MG63 (cell line): ENCODE results near the gene LRG1. TPM values are rescaled to one million over a fixed set of nuclear protein-coding genes. Genes with fewer than 3 reads are reported as not detected.
"Not testable (repeated sequence)": the region's sequence is repeated elsewhere in the genome, so short reads cannot be mapped to it uniquely, and the experiment has no call there.

ENCODE experiments used
- DNase-seq: peaks from one replicate; pipeline ENCODE4 v3.0.0-alpha.2; 2020
- H3K27me3 ChIP-seq: fragments of 250-450 bp; sonication (Bioruptor Pico); 2 replicates; pipeline ENCODE4 v1.5.1; 2020; ENCODE audit warnings: mild to moderate bottlenecking, moderate library complexity
- H3K36me3 ChIP-seq: fragments of 250-450 bp; sonication (Bioruptor Pico); 2 replicates; pipeline ENCODE4 v1.5.1; 2020; ENCODE audit warnings: mild to moderate bottlenecking, moderate library complexity
- H3K4me3 ChIP-seq: fragments of 250-450 bp; sonication (Bioruptor Pico); 2 replicates; pipeline ENCODE4 v1.5.1; 2020; ENCODE audit warnings: mild to moderate bottlenecking, moderate library complexity
- H3K9me3 ChIP-seq: fragments of 250-450 bp; sonication (Bioruptor Pico); 2 replicates; pipeline ENCODE4 v1.5.1; 2020; ENCODE audit warnings: mild to moderate bottlenecking, moderate library complexity
- total RNA-seq: library from RNA; depleted of rRNA; stranded (reverse); fragments of >200 nt; shearing (Covaris generic); gene quantifications from 2 replicates; pipeline ENCODE4 v1.2.3, GENCODE V29; 2014; ENCODE audit warnings: low replicate concordance

LRG1 gene
- total RNA-seq, 1 experiment from 2014 or later: not detected

- no peaks in the 10 kb centered on the region for H3K27me3 ChIP-seq
- no peak overlapping the region for H3K4me3 ChIP-seq
- H3K36me3 ChIP-seq: no peaks in the 10 kb centered on the region
- no peaks in the 10 kb centered on the region for H3K9me3 ChIP-seq
- DNase-seq: no peak
Observed at GRCh38 chr19:4542896-4543841, 3.3 kb upstream of the LRG1 start.

GRCh38 chr19:4541806-4542145, 1.9 kb upstream of the LRG1 start:
- not testable (repeated sequence) for H3K27me3 ChIP-seq, H3K36me3 ChIP-seq, H3K4me3 ChIP-seq, DNase-seq, H3K9me3 ChIP-seq

- no peak for DNase-seq
- Histone ChIP-seq H3K4me3 (no peak overlapping the region), H3K36me3 (no peaks in the 10 kb centered on the region), H3K27me3 (no peaks in the 10 kb centered on the region), H3K9me3 (no peaks in the 10 kb centered on the region)
Observed at GRCh38 chr19:4541114-4541805, 1.4 kb upstream of the LRG1 start.

DNA sequence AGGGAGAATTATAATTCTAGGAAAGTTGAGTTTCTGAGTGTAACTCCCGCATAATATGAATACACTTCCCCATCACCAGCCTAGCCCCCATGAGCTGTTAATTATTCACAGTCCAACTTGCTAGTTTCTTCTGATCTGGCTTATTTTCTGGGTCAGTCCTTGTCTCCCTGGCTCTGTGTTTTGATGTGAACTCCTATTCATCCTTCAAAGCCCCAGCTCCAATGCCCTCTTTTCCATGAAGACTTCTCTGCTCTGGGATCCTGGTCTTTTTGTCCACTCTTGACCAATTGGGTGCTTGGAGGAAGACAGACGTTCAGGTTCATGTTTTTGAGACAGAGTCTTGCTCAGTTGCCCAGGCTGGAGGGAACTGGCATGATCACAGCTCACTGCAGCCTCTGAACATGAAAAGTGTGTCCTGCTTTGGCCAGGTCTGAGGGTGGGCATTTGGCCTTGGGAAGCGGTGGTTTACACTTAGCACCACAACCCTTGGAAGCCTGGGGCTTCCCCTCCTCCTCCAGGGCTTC, 605 bp downstream of the LRG1 start:
- H3K4me3 ChIP-seq: no peak overlapping the region
- DNase-seq: no peak
- no peaks in the 10 kb centered on the region for H3K36me3 ChIP-seq
- H3K9me3 ChIP-seq: no peaks in the 10 kb centered on the region
- H3K27me3 ChIP-seq: no peaks in the 10 kb centered on the region

- no peaks in the 10 kb centered on the region for H3K36me3 ChIP-seq
- no peak overlapping the region for H3K4me3 ChIP-seq
Observed at GRCh38 chr19:4538601-4538954, 1.3 kb downstream of the LRG1 start.

DNA sequence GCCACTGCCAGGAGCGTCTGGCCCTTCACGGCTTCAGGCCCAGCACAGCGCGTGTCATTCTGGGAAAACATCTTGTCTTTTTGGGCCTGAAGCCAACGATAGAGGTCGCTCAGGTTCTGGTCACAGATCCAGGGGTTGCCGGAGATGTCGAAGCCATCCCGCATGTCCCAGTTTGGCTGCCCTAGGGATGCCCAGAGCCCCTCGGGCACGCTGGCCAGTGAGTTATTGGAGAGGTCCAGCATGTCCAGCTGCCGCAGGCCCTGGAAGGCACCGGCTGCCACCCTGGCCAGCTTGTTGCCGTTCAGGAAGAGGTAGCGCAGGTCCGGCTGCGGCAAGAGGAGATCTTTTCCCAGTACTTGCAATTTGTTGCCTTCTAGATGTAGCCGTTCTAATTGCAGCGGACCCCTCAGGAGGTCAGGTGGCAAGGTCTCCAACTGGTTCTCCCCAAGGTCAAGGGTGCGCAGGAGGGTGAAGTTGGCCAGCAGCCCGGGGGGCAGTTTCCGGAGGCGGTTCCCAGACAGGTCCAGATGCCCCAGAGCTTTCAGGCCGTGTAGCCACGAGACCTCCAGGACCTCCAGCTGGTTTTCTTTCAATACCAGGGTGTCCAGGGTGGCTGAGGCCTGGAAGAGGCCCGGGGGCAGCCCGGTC, 1.8 kb downstream of the LRG1 start:
- Histone ChIP-seq H3K27me3 (no peaks in the 10 kb centered on the region), H3K36me3 (no peaks in the 10 kb centered on the region), H3K9me3 (no peaks in the 10 kb centered on the region), H3K4me3 (no peak overlapping the region)
- DNase-seq: no peak

More at GRCh38 chr19:4538601-4538954, 1.3 kb downstream of the LRG1 start:
- H3K27me3 ChIP-seq: no peaks in the 10 kb centered on the region
- DNase-seq: no peak
- no peaks in the 10 kb centered on the region for H3K9me3 ChIP-seq

DNA sequence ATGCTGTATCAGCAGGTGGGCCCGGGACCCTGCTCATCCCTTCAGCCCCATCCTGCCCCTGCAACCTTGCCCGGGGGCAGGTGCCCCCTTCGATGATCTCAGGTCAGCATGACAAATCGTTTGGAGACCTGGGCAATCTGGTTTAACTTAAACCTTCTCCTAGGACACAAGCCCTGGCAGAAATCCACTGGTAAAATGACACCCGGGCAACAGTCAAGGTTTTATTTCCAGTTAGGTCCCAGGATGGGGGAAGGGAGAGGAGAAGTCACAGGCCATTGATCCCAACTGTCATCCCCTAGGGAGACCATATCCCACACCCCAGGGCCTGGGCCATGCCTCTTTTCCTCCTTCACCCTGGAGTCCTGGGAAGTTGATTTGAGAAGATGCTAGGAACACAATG, 3.0 kb downstream of the LRG1 start:
- no peak for DNase-seq
- Histone ChIP-seq H3K36me3 (no peaks in the 10 kb centered on the region), H3K27me3 (no peaks in the 10 kb centered on the region), H3K4me3 (no peak overlapping the region), H3K9me3 (no peaks in the 10 kb centered on the region)

GRCh38 chr19:4534836-4535658, 4.8 kb downstream of the LRG1 start, which contains the start of gene PLIN5:
TSS of gene PLIN5 (minus strand) at chr19:4535224. CDS start at chr19:4534074, 1,150 bp downstream.
- Histone ChIP-seq H3K4me3 (no peak within 1 kb of the TSS), H3K9me3 (no peaks in the 10 kb centered on the region), H3K27me3 (no peaks in the 10 kb centered on the region), H3K36me3 (no peaks in the 10 kb centered on the region)
- DNase-seq: no peak

GRCh38 chr19:4533835-4534424, 5.9 kb downstream of the LRG1 start:
- H3K27me3 ChIP-seq: no peaks in the 10 kb centered on the region

GRCh38 chr19:4533334-4533733, 6.5 kb downstream of the LRG1 start:
- no peak for DNase-seq
- no peak overlapping the region for H3K4me3 ChIP-seq
- no peaks in the 10 kb centered on the region for H3K9me3 ChIP-seq
- H3K36me3 ChIP-seq: no peaks in the 10 kb centered on the region
- no peaks in the 10 kb centered on the region for H3K27me3 ChIP-seq

More at GRCh38 chr19:4533835-4534424, 5.9 kb downstream of the LRG1 start:
- DNase-seq: no peak
- no peaks in the 10 kb centered on the region for H3K36me3 ChIP-seq
- H3K9me3 ChIP-seq: no peaks in the 10 kb centered on the region
- H3K4me3 ChIP-seq: no peak overlapping the region

GRCh38 chr19:4531562-4532165, 8.2 kb downstream of the LRG1 start:
- Histone ChIP-seq H3K36me3 (no peaks in the 10 kb centered on the region), H3K27me3 (no peaks in the 10 kb centered on the region), H3K9me3 (no peaks in the 10 kb centered on the region), H3K4me3 (no peak overlapping the region)
- DNase-seq: no peak

- Histone ChIP-seq H3K36me3 (no peaks in the 10 kb centered on the region), H3K4me3 (no peak overlapping the region), H3K27me3 (no peaks in the 10 kb centered on the region), H3K9me3 (no peaks in the 10 kb centered on the region)
- DNase-seq: no peak
Observed at GRCh38 chr19:4529924-4530522, 9.8 kb downstream of the LRG1 start.

DNA sequence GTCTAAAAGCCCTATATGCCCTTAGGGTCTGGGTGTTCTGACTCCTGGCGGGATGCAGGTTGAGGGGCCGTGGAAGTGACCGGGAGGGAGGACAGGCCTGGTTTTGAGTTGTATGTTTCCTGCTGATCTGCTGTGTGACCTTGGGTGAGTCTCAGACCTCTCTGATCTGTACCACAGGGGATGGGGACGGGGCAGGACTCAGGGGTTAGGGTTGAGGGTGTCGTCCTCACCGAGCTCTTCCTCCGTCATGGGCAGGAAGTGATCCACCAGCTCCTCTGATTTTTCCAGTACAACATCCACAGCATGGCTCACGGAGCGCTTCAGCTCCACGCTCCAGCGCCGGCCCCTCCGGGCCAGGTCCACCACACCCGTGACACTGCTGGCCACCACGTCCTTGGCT, 11.0 kb downstream of the LRG1 start:
- no peaks in the 10 kb centered on the region for H3K27me3 ChIP-seq
- H3K4me3 ChIP-seq: no peak overlapping the region
- no peak for DNase-seq
- no peaks in the 10 kb centered on the region for H3K36me3 ChIP-seq
- H3K9me3 ChIP-seq: no peaks in the 10 kb centered on the region

DNA sequence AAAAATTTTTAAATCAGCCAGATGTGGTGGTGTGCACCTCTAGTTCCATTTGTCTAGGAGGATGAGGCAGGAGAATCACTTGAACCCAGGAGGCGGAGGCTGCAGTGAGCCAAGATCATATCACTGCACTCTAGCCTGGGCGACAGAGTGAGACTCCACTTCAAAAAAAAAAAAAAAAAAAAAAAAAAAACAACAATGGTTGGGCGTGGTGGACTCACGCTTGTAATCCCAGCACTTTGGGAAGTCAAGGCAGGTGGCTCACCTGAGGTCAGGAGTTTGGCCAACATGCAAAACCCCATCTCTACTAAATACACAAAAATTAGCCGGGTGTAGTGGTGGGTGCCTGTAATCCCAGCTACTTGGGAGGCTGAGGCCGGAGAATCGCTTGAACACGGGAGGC, 12.5 kb downstream of the LRG1 start:
- not testable (repeated sequence) for H3K36me3 ChIP-seq, DNase-seq, H3K9me3 ChIP-seq, H3K4me3 ChIP-seq, H3K27me3 ChIP-seq

DNA sequence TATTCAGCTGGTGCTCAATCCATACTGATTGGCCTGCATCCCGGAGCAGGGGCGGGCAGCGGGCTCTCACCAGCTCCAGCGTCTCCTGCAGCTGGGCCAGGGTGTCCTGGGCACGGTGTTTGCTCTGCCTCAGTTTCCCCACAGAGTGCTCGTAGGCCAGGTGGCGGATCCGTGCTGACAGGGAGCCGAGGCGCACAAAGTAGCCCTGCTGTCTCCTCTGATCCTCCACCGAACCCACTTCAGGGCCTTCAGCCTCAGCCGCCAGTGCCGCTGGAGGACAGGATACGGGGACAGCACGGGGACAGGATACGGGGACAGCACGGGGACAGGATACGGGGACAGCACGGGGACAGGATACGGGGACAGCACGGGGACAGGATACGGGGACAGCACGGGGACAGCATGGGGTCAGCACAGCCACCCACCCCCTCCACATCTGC, 14.3 kb downstream of the LRG1 start:
- H3K9me3 ChIP-seq: no peaks in the 10 kb centered on the region
- H3K4me3 ChIP-seq: no peak overlapping the region
- H3K27me3 ChIP-seq: no peaks in the 10 kb centered on the region
- H3K36me3 ChIP-seq: no peaks in the 10 kb centered on the region
- DNase-seq: no peak
